HG03432 (cell line): ENCODE data around the gene COQ8A.

Source experiments
- ATAC-seq: cut with Tn5 transposase; IDR thresholded peaks from one replicate; pipeline ENCODE4 v1.9.1; 2021; ENCODE audit warnings: mild to moderate bottlenecking, moderate library complexity; ENCODE audit not compliant: unreplicated experiment

COQ8A gene

GRCh38 chr1:226940029-226940805 lies at the start of gene COQ8A:
COQ8A (plus strand) TSS chr1:226940294; CDS start chr1:226961386, 21,092 bp downstream.
- ATAC-seq, result peak; percentile 94

DNA sequence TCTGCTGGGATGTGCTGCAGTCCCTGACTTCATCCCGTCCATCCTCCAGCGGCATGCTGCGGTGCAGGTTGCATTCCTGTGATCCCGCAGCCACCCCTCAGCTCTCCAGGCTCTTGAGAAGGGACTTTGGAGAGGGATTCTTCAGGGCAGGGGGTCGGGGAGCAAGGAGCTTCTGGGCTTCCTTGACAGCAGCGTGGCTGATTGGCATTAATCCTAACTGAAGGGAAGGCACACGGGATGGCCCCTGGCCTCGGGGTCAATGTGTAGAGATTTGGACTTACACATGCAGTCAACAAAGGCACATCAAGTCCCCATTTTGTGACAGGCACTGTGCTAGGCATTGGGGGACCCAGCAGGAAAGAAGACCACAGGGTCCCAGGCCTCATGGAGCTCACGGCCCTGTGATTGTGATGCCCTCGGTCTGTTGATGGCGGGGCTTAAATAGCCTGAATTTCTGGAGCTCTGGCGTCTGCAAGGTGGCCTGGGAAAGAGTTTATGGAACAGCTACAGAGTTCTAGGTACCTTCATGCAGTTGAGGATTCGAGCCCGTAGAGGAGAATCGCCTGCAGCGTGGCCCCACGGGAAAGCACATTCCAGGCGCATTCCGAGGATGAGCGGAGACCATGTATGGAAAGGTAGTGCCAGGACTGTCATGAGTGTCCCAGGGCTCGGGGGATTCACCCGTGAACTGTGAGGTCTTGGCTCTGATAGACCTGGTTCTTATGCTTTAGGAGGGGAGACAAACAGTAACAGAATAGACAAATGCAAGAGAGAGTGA lies 49.6 kb upstream of the COQ8A start:
- ATAC-seq, result no peak

- ATAC-seq, result no peak
Observed at GRCh38 chr1:226891346-226891745, 48.7 kb upstream of the COQ8A start.

- no peak for ATAC-seq
Observed at GRCh38 chr1:226891846-226892523, 48.1 kb upstream of the COQ8A start.

DNA sequence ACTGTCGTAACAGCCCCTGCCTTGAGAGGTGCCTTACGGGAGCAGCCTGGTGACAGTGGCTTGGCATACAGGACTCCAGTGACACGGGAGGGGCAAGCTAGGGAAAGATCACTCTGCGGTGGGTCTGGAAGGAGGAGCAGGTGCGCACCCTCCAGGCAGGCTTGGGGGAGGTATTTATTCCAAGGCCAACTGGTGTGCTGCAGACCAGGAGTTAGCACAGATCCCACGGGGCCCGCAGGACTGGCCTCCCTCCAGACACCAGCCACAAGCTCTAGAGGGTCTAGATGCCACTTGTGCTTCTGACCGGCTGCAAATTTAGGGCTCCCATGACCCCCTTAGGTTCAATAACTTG lies 47.6 kb upstream of the COQ8A start:
- ATAC-seq, result no peak

DNA sequence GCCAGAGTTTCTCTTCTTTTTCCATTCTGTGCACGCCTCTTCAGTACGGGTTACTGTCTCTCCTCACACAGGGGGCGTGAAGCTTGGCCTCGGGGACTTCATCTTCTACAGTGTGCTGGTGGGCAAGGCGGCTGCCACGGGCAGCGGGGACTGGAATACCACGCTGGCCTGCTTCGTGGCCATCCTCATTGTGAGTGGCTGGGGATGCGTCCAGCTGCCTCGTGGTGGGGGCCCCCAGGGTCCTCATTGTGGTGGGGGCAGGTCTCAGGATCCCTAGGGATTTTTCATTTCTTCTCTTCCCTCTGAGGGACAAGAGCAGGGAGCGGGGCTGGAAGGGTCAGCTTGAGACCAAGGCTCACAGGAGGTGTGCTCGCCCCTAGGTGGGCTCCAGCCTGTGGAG lies 46.2 kb upstream of the COQ8A start:
- no peak for ATAC-seq

DNA sequence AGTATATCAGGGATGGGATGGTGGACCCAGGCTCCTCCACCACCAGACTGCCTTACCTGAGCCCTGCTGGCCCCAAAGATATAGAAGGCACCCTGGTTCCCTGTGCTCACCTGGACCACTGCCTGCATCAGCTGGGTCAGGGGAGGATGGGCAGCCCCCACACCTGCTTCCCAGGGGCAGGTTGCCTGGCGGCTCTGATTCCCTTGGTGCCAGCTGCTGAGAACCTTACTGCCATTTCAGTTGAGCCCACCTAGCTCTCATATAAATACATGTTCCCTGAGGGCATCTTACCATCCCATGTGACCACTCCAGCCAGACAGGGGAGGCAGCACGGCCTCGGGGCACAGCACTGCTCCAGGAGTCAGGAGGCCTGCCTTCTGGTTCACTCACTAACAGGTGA lies 45.3 kb upstream of the COQ8A start:
- ATAC-seq, result no peak

DNA sequence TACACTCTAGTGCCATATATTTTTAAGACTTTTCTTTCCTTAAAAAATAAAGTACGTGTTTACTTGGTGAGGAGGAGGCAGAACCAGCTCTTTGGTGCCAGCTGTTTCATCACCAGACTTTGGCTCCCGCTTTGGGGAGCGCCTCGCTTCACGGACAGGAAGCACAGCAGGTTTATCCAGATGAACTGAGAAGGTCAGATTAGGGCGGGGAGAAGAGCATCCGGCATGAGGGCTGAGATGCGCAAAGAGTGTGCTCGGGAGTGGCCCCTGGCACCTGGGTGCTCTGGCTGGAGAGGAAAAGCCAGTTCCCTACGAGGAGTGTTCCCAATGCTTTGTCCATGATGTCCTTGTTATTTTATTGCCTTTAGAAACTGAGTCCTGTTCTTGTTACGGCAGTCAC lies 44.5 kb upstream of the COQ8A start:
- no peak for ATAC-seq

DNA sequence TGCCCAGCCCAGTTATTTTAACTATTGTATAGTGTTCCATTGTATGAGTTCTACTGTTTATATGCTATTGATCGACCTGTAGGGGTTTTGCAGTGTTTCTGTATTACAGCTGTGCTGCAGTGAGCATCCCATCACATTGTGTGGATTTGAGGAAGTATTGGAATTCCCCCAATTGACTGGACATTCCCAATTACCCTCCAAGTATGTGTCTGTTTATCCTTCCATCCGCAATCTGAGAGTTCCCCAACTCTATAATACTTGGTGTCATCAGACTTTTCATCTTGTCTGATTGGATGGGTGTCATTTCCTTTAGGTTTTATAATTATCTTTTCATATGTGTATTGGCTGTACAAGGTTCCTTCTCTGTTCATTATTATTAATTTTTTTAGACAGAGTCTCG lies 41.8 kb upstream of the COQ8A start:
- ATAC-seq, result no peak

DNA sequence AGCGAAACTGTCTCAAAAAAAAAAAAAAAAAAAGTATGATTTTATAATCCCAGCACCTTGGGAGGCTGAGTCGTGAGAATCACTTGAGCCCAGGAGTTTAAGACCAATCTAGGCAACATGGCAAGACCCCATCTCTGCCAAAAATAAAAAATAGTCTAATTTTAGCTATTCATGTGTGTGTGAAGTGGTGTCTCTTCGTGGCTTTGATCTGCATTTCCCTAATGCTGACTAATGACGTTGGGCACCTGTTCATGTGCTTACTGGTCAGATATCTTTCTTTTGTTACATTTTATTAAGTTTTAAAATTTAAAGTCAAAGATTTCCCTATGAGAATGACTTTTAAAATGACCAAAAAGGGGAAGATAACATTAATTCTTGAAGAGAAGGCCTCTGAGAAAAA lies 38.7 kb upstream of the COQ8A start:
- no peak for ATAC-seq

DNA sequence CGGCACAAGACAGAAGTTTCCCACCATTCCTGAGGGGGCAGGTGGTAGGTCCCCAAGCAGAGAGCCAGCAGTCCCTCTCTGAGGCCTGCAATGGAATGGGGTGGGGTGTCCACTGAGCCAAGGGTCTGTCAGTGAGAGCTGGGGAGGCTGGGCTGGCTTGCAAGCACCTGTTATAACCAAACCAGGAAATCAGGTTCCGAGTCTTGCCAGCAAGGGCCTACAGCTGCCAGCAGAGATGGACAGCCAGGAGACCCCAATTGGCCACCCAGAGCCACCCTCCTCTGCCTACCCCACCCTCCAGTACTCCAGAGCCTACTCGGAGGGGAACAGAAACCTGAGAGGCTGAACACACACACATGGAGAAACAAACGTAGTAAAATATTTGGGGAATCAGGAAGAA lies 37.5 kb upstream of the COQ8A start:
- ATAC-seq, result no peak

GRCh38 chr1:226903819-226904716 lies 36.0 kb upstream of the COQ8A start:
- ATAC-seq, result no peak

DNA sequence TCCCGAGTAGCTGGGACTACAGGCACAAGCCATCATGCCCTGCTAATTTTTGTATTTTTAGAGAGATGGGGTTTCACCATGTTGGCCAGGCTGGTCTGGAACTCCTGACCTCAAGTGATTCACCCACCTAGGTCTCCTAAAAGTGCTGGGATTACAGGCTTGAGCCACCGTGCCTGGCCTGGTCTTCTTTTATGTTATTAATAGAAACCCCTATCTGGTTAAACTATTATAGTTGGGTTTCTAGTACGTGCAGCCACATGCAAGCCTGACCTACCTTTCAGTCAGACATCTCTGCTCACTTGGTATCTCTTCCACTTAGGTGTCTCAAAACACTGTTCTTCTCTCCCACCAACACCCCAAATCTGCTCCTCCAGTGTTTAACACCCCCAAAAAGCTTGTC lies 35.3 kb upstream of the COQ8A start:
- ATAC-seq, result peak; percentile 49

DNA sequence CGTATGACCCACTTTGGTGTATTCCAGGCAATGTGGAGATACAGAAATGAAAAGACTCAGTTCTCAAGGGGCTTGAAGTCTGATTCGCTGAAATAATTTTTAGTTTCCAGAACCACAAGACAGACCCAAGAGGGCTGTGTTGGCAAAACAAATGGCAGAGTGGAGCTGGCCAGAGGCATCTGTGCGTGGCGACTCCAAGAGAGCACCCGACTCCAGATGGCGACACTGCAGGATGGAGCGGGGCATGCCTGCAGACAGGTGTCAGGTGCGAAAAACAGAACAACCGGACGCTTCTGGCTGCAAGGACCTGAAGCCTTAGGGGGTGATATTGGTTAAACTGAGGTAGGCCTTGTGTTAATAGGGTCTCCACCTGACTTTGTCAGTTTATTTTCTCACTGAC lies 31.7 kb upstream of the COQ8A start:
- ATAC-seq, result no peak

DNA sequence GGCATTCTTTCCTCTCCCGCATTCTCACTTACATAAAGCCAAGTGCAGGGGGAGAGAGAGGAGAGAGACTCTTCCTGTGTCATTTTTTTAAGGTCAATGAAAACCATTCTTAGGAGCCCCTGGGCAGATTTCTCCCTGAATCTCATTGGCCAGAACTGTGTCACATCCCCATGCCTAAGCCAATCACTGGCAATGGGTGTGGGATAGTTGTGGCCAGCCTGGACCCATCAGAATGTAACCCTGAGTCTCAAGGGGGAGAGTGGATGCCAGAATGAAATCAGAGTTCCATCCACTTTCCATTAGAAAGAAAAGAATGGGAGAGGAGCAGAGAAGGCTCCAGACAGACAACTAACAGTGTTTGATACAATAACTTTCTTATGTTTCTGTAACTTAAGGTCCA lies 31.2 kb upstream of the COQ8A start:
- no peak for ATAC-seq

DNA sequence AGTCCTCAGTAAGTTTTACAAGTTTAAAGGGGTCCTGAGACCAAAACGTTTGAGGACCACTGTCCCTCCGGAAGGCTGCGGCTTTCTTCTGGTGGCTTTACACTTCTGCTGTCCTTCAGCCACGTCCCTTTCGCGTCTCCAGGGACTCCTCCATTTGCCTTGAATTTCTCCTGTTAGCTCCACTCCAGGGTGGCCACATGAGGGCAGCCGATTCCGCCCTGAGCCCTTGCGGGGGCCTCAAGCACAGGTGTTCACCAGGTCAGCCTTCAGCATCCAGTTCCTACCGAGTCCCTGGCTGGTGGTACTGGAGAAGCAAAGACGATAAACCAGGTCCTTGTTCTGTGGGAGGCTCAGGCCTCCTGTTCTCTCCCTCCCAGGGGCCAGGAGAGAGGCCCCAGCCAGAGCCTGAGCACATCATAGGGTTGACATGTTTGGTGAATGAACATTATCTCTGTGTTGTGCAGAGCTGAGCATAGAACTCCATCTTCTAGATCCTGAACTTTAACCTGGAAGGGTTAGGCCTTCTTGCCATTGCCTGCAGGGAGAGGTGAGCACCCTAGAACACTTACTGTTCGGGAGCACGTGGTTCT lies 27.4 kb upstream of the COQ8A start:
- ATAC-seq, result peak; percentile 71

GRCh38 chr1:226915672-226915995 lies 24.5 kb upstream of the COQ8A start:
- no peak for ATAC-seq

GRCh38 chr1:226916497-226916896 lies 23.6 kb upstream of the COQ8A start:
- ATAC-seq, result no peak

- no peak for ATAC-seq
Observed at GRCh38 chr1:226919587-226919986, 20.5 kb upstream of the COQ8A start.

DNA sequence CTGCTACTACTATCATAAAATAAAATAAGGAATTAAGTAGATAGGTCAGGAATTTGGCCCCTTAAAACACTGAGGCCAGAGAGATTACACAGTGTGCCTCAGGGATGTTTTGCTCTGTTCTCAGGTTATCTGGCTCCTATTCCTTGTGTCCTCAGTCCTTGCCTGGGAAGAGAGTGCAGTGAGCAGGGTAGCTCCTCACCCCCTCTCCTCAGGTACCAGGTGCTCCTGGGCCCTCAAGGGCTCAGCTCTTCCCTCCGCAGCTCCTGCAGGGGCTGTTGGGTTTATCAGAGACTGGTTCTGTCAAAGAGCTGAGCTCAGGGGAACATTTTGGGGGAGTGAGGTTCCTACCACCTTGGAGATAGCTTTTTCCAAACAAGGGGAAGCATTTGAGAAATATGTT lies 20.1 kb upstream of the COQ8A start:
- no peak for ATAC-seq

DNA sequence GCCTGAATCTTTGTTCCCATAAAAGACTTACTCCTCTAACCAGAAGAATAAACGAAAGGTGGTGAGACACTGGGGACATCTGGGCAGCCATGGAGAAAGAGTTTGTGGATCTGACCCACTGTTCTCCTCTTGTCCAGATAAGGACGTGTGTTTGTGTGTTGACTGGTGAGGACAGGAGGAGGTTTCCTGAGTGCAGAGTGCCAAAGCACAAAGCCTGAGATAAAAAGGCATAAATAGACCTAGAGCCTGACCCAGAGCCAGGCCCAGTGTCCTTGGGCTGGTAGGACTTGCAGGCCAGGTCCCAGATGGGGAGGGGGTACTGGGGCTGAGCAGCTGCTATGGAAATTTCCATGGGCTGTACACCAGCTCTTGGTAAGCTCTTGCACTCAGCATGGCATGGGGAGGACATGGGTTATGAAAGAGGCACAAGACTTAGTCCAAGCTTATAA lies 19.6 kb upstream of the COQ8A start:
- no peak for ATAC-seq
